ENCODE data around the gene CDYL2.
"Not testable (repeated sequence)": the region's sequence is repeated elsewhere in the genome, so short reads cannot be mapped to it uniquely, and the experiment has no call there.

Gene CDYL2

GRCh38 chr16:80671281-80671849 is 133.0 kb downstream of the CDYL2 start:
- DNase-seq (ENCODE audit: low spot score) (no peak), FAIRE-seq (no peak)

GRCh38 chr16:80670170-80670865 is 134.1 kb downstream of the CDYL2 start:
- DNase-seq (ENCODE audit: low spot score) = no peak
- no peak for FAIRE-seq

- DNase-seq (ENCODE audit: low spot score) (no peak), FAIRE-seq (no peak)
These were observed 134.7 kb downstream of the CDYL2 start for GRCh38 chr16:80669673-80670072.

- DNase-seq (ENCODE audit: low spot score) = no peak
- FAIRE-seq = no peak
These were observed 136.5 kb downstream of the CDYL2 start for GRCh38 chr16:80667925-80668324.

- no peak for FAIRE-seq
- DNase-seq (ENCODE audit: low spot score) = no peak
These were observed 137.2 kb downstream of the CDYL2 start for GRCh38 chr16:80667251-80667560.

- FAIRE-seq = no peak
- DNase-seq (ENCODE audit: low spot score) = no peak
These were observed 137.8 kb downstream of the CDYL2 start for GRCh38 chr16:80666378-80667250.

GRCh38 chr16:80665356-80665755 is 139.0 kb downstream of the CDYL2 start:
- DNase-seq (ENCODE audit: low spot score) (no peak), FAIRE-seq (no peak)

GRCh38 chr16:80664786-80665185 is 139.6 kb downstream of the CDYL2 start:
- DNase-seq (ENCODE audit: low spot score) (no peak), FAIRE-seq (no peak)

GRCh38 chr16:80664226-80664625 is 140.2 kb downstream of the CDYL2 start:
- FAIRE-seq (no peak), DNase-seq (ENCODE audit: low spot score) (no peak)

- DNase-seq (ENCODE audit: low spot score) = no peak
- FAIRE-seq = no peak
These were observed 141.3 kb downstream of the CDYL2 start for GRCh38 chr16:80663078-80663477.

- FAIRE-seq (no peak), DNase-seq (ENCODE audit: low spot score) (no peak)
These were observed 144.5 kb downstream of the CDYL2 start for GRCh38 chr16:80659865-80660264.

GRCh38 chr16:80656711-80657150 is 147.7 kb downstream of the CDYL2 start:
- DNase-seq (ENCODE audit: low spot score) = no peak
- FAIRE-seq = no peak

- no peak for FAIRE-seq
- no peak for DNase-seq (ENCODE audit: low spot score)
These were observed 148.2 kb downstream of the CDYL2 start for GRCh38 chr16:80656161-80656560.

- DNase-seq (ENCODE audit: low spot score) (no peak), FAIRE-seq (no peak)
These were observed 148.6 kb downstream of the CDYL2 start for GRCh38 chr16:80655751-80656150.

GRCh38 chr16:80654094-80654862 is 150.1 kb downstream of the CDYL2 start:
- DNase-seq (ENCODE audit: low spot score) = no peak
- FAIRE-seq = no peak

- no peak for FAIRE-seq
These were observed 152.0 kb downstream of the CDYL2 start for GRCh38 chr16:80652441-80652840.

GRCh38 chr16:80650281-80650680 is 154.1 kb downstream of the CDYL2 start:
- DNase-seq (ENCODE audit: low spot score); FAIRE-seq: not testable (repeated sequence)

More at GRCh38 chr16:80652441-80652840, 152.0 kb downstream of the CDYL2 start:
- DNase-seq (ENCODE audit: low spot score) = no peak

GRCh38 chr16:80640316-80640715 is 164.1 kb downstream of the CDYL2 start:
- no peak for DNase-seq (ENCODE audit: low spot score)
- no peak for FAIRE-seq

- DNase-seq (ENCODE audit: low spot score) = no peak
- no peak for FAIRE-seq
These were observed 164.8 kb downstream of the CDYL2 start for GRCh38 chr16:80639636-80640035.

GRCh38 chr16:80637621-80638020 is 166.8 kb downstream of the CDYL2 start:
- DNase-seq (ENCODE audit: low spot score) (no peak), FAIRE-seq (no peak)

- FAIRE-seq (no peak), DNase-seq (ENCODE audit: low spot score) (no peak)
These were observed 172.8 kb downstream of the CDYL2 start for GRCh38 chr16:80631581-80631980.

GRCh38 chr16:80628254-80628653 is 176.1 kb downstream of the CDYL2 start:
- DNase-seq (ENCODE audit: low spot score) (no peak), FAIRE-seq (no peak)

Measured in RCC 7860 (cell line).